Astrocyte (in vitro differentiated cells and primary cell): ENCODE results near the gene TIMM23B. TPM values are rescaled to one million over a fixed set of nuclear protein-coding genes. Genes with fewer than 3 reads are reported as not detected.
"Not testable (repeated sequence)": the region's sequence is repeated elsewhere in the genome, so short reads cannot be mapped to it uniquely, and the experiment has no call there.

ENCODE experiments used
- DNase-seq: peaks from one replicate; pipeline ENCODE4 v3.0.0-alpha.2; 2010; ENCODE audit warnings: low read depth
- FAIRE-seq: peaks from 2 replicates; lab custom pipeline; 2011; peaks lifted over from hg19 to GRCh38; lab: Jason Lieb, UNC
- H2AFZ ChIP-seq: 2 replicates; pipeline ENCODE4 v1.6.0; 2012; ENCODE audit warnings: low read depth, low read length, inconsistent platforms
- H3K27ac ChIP-seq: 2 replicates; pipeline ENCODE4 v1.5.1; 2011; ENCODE audit warnings: low read depth, low read length, inconsistent platforms
- H3K27me3 ChIP-seq: 2 replicates; pipeline ENCODE4 v1.6.0; 2011; ENCODE audit warnings: low read length, inconsistent platforms; ENCODE audit not compliant: insufficient read depth
- H3K36me3 ChIP-seq: 2 replicates; pipeline ENCODE4 v1.5.1; 2011; ENCODE audit warnings: low read length, inconsistent platforms; ENCODE audit not compliant: insufficient read depth
- H3K4me1 ChIP-seq: 2 replicates; pipeline ENCODE4 v1.5.1; 2011; ENCODE audit warnings: low read length, inconsistent platforms; ENCODE audit not compliant: insufficient read depth
- H3K4me2 ChIP-seq: 2 replicates; pipeline ENCODE4 v1.6.0; 2012; ENCODE audit warnings: low read length, inconsistent platforms
- H3K4me3 ChIP-seq: 2 replicates; pipeline ENCODE4 v1.5.1; 2011; ENCODE audit warnings: low read depth, mild to moderate bottlenecking, low read length, inconsistent platforms; ENCODE audit not compliant: insufficient read depth
- H3K79me2 ChIP-seq: 2 replicates; pipeline ENCODE4 v1.6.0; 2012; ENCODE audit warnings: mild to moderate bottlenecking, low read length, inconsistent platforms; ENCODE audit not compliant: insufficient read depth
- H3K9ac ChIP-seq: 2 replicates; pipeline ENCODE4 v1.6.0; 2012; ENCODE audit warnings: mild to moderate bottlenecking, low read length, inconsistent platforms
- H3K9me3 ChIP-seq: 2 replicates; pipeline ENCODE4 v1.5.1; 2012; ENCODE audit warnings: low read depth, mild to moderate bottlenecking, low read length, inconsistent platforms; ENCODE audit not compliant: insufficient read depth
- H4K20me1 ChIP-seq: 2 replicates; pipeline ENCODE4 v1.6.0; 2012; ENCODE audit warnings: low read length, inconsistent platforms; ENCODE audit not compliant: insufficient read depth
- H3K27ac Mint-ChIP-seq: one replicate; pipeline ENCODE4 v1.8.0; 2021; ENCODE audit warnings: mild to moderate bottlenecking, mixed read lengths; ENCODE audit not compliant: unreplicated experiment
- H3K27me3 Mint-ChIP-seq: one replicate; pipeline ENCODE4 v1.8.0; 2021; ENCODE audit warnings: low read depth, mixed read lengths; ENCODE audit not compliant: unreplicated experiment
- H3K36me3 Mint-ChIP-seq: one replicate; pipeline ENCODE4 v1.8.0; 2021; ENCODE audit warnings: low read depth, mixed read lengths; ENCODE audit not compliant: unreplicated experiment
- H3K4me1 Mint-ChIP-seq: one replicate; pipeline ENCODE4 v1.8.0; 2021; ENCODE audit warnings: low read depth, mixed read lengths; ENCODE audit not compliant: unreplicated experiment
- H3K4me3 Mint-ChIP-seq: one replicate; pipeline ENCODE4 v1.8.0; 2021; ENCODE audit warnings: mild to moderate bottlenecking, moderate library complexity, mixed read lengths; ENCODE audit not compliant: unreplicated experiment
- H3K9me3 Mint-ChIP-seq: one replicate; pipeline ENCODE4 v1.8.0; 2021; ENCODE audit warnings: mild to moderate bottlenecking, mixed read lengths; ENCODE audit not compliant: unreplicated experiment
- total RNA-seq: library from RNA; stranded (reverse); gene quantifications from 2 replicates; pipeline ENCODE4 v1.2.1, GENCODE V29; 2021

The TIMM23B gene
- total RNA-seq, 1 donor from 2014 or later = 21.2 TPM

DNA sequence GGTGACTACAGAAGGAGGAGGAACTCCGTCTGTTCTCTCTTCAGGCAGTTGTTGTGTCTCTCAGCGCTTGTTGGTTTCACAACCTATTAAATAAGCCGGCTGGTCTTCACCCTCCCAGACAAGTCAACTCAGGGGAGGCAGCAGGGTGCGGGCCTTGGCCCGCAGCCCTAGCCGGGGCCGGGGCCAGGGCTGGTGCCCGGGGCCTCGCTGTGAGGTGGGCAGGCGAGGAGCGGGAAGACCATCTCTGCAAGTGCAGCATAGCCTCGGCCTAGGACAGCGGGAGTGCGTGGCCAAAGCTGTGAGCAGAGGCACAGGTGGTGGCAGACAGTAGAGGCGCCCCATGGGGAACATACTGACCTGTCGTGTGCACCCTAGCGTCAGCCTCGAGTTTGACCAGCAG lies 46.5 kb downstream of the TIMM23B start, which contains the start of gene AGAP6:
Gene AGAP6, plus strand, starts transcription at position 31 of the 400 bp plus-strand sequence. Its CDS starts 310 bp downstream, at position 341.
- H3K9me3 ChIP-seq, H3K9me3 Mint-ChIP-seq, H3K27me3 ChIP-seq, H3K27ac Mint-ChIP-seq, FAIRE-seq, H3K4me1 Mint-ChIP-seq, H3K36me3 Mint-ChIP-seq, H3K27me3 Mint-ChIP-seq, H3K36me3 ChIP-seq, H3K27ac ChIP-seq, H2AFZ ChIP-seq, DNase-seq, H3K4me3 Mint-ChIP-seq, H3K4me2 ChIP-seq, H4K20me1 ChIP-seq, H3K79me2 ChIP-seq, H3K4me1 ChIP-seq, H3K4me3 ChIP-seq, H3K9ac ChIP-seq: not testable (repeated sequence)

DNA sequence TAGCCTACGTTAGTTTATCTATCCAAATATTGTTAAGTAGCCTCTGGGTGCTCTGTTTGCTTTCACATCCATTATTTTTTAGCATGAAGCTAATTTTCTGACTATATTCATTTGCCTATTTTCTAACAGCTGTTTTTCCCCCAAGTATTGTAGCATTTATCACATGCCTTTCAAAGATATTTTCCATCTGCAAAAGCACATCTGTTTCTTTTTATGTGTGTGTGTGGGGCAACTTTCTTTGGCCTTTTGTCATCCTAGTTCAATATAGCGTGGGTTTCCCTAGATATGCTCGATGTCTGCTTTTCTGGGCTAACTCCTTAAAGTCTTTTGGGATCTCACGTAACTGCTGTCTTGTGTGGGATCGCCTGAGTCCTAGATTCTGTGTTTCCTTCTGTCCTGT lies 53.5 kb downstream of the TIMM23B start:
- not testable (repeated sequence) for H3K9ac ChIP-seq, DNase-seq, H3K4me3 ChIP-seq, H3K4me1 Mint-ChIP-seq, H4K20me1 ChIP-seq, H3K27ac Mint-ChIP-seq, H3K27me3 ChIP-seq, H2AFZ ChIP-seq, H3K4me3 Mint-ChIP-seq, H3K36me3 ChIP-seq, H3K9me3 Mint-ChIP-seq, H3K36me3 Mint-ChIP-seq, H3K27ac ChIP-seq, H3K9me3 ChIP-seq, FAIRE-seq, H3K79me2 ChIP-seq, H3K27me3 Mint-ChIP-seq, H3K4me1 ChIP-seq, H3K4me2 ChIP-seq

DNA sequence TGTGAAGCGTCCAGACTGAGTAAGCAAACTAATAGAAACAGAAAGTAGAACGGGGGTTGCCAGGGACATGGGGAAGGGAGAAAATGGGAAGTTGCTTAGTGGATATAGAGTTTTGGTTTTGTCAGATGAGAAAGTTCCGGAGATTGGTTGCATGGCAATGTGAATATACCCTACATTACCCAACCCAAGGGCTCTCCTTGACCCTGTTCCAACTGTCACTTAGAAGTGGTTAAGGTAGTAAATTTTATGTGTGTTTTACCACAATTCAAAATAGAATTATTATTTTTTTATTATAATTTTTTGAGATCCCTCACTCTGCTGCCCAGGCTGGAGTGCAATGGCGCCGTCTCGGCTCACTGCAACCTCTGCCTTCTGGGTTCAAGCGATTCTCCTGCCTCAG lies 72.2 kb downstream of the TIMM23B start:
- H3K36me3 Mint-ChIP-seq = not testable (repeated sequence)

DNA sequence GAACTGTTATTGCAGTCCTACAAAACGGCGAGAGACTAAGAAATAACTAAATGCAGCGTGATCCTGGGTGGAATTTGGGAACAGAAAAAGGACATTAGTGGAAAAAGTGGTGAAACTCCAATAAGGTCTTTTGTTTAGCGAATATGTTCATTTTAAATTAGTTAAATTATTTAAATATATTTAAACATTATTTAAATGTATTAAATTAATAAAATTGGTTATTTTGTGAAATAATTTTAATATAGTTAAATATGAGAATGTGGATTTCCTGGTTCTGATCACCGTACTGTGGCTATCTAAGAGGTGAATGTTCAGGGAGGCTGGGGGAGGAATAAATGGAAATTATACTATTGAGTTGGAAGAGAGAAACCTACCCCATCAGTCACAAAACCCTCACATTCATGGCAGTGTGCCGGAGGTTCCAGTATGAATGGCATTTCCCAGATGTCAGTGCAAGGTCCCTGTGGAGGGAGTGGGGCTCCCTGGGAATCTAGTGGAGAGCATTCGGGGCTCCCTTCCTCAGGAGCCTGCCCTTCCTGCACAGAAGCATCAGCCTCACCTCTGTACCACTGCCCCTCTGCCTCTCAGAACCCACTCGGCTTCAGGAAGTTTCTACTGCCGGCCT lies 73.9 kb downstream of the TIMM23B start:
- not testable (repeated sequence) for FAIRE-seq

More for the DNA sequence above, 72.2 kb downstream of the TIMM23B start:
- not testable (repeated sequence) for H3K36me3 ChIP-seq, H3K9me3 Mint-ChIP-seq, H3K4me2 ChIP-seq, H3K79me2 ChIP-seq, DNase-seq, H3K4me1 Mint-ChIP-seq, H3K27me3 Mint-ChIP-seq, H4K20me1 ChIP-seq, H3K4me1 ChIP-seq, H3K27ac Mint-ChIP-seq, H3K27ac ChIP-seq, H3K9ac ChIP-seq, H3K9me3 ChIP-seq, H3K27me3 ChIP-seq, FAIRE-seq, H3K4me3 Mint-ChIP-seq, H3K4me3 ChIP-seq, H2AFZ ChIP-seq

DNA sequence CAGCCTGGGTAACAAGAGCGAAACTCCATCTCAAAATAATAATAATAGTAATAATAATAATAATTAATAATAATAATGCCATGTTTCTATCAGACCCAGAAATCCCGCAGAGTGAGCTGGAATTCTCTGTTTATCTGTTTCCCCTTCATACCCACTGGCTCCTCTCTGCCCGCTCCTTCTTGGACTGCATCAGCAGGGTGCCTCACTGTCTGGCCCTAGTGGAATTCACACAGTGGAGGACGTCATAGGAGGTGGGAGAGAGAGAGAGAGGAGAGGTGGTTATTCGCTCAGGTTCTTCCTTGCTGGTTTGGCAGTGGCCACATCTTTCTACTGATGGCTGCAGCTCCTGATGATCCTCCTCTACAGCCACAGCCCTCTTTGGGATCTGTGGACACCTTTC lies 75.1 kb downstream of the TIMM23B start:
- H3K79me2 ChIP-seq, H3K9ac ChIP-seq, H3K27me3 ChIP-seq, H3K27me3 Mint-ChIP-seq, H3K36me3 ChIP-seq, DNase-seq, H2AFZ ChIP-seq, H3K27ac Mint-ChIP-seq, H3K36me3 Mint-ChIP-seq, FAIRE-seq, H4K20me1 ChIP-seq, H3K27ac ChIP-seq, H3K4me2 ChIP-seq, H3K4me3 ChIP-seq, H3K4me1 Mint-ChIP-seq, H3K9me3 Mint-ChIP-seq, H3K4me1 ChIP-seq, H3K4me3 Mint-ChIP-seq, H3K9me3 ChIP-seq: not testable (repeated sequence)

More for the DNA sequence above, 73.9 kb downstream of the TIMM23B start:
- H3K4me3 ChIP-seq, H3K4me1 Mint-ChIP-seq, H4K20me1 ChIP-seq, H3K9me3 ChIP-seq, H3K4me1 ChIP-seq, H2AFZ ChIP-seq, H3K36me3 ChIP-seq, H3K27me3 ChIP-seq, H3K36me3 Mint-ChIP-seq, H3K79me2 ChIP-seq, H3K27me3 Mint-ChIP-seq, H3K27ac Mint-ChIP-seq, H3K4me2 ChIP-seq, H3K27ac ChIP-seq, H3K4me3 Mint-ChIP-seq, H3K9ac ChIP-seq, H3K9me3 Mint-ChIP-seq: not testable (repeated sequence)
- DNase-seq = peak; percentile 23

DNA sequence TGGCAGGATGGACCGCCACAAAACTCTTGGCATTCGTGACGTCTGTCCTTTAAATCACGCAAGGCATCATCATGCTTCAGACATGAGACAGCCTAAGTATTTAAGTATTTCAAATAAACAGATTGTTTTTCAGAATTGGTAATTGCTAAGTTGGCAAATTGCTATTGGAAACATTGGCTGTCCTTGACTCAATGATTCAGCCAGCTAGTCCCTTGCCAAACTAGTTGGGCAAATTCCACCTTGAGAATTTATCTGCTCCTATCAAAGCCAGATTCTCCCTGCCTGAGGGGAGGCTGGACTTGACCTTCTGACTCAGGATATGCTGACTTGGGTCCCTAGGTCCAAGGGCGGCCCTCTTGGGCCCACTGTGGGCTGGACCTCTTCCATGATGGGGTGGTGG lies 75.8 kb downstream of the TIMM23B start:
- not testable (repeated sequence) for H4K20me1 ChIP-seq, H3K27me3 ChIP-seq, H3K27ac Mint-ChIP-seq, H3K9me3 ChIP-seq, H3K4me3 Mint-ChIP-seq, FAIRE-seq, H3K36me3 Mint-ChIP-seq, H3K9ac ChIP-seq, H3K4me1 ChIP-seq, H3K79me2 ChIP-seq, H3K4me3 ChIP-seq, H2AFZ ChIP-seq, H3K36me3 ChIP-seq, H3K9me3 Mint-ChIP-seq, H3K4me1 Mint-ChIP-seq, H3K4me2 ChIP-seq, H3K27ac ChIP-seq, H3K27me3 Mint-ChIP-seq
- DNase-seq = peak; percentile 8
